HEK293T (cell line): ENCODE results near the gene SNX7.

ENCODE experiments used
- ARNT ChIP-seq: fragments of 450-650 bp; IDR thresholded peaks from 2 replicates; pipeline ENCODE4 v1.6.1; 2017; ENCODE audit warnings: mild to moderate bottlenecking
- BHLHE40 ChIP-seq: fragments of 450-650 bp; IDR thresholded peaks from 2 replicates; pipeline ENCODE4 v1.6.1; 2016; ENCODE audit warnings: mild to moderate bottlenecking, moderate library complexity, borderline replicate concordance
- ELF4 ChIP-seq: fragments of 450-650 bp; IDR thresholded peaks from 2 replicates; pipeline ENCODE4 v1.6.1; 2017; ENCODE audit warnings: antibody characterized with exemption
- FOXA1 ChIP-seq: fragments of 450-650 bp; IDR thresholded peaks from 2 replicates; pipeline ENCODE4 v1.6.1; 2016; ENCODE audit warnings: mild to moderate bottlenecking
- FOXM1 ChIP-seq: fragments of 450-650 bp; IDR thresholded peaks from 2 replicates; pipeline ENCODE4 v1.6.1; 2017; ENCODE audit warnings: mild to moderate bottlenecking, borderline replicate concordance
- HDGF ChIP-seq: fragments of 450-650 bp; IDR thresholded peaks from 2 replicates; pipeline ENCODE4 v1.6.1; 2017; ENCODE audit warnings: antibody characterized with exemption, borderline replicate concordance
- SP1 ChIP-seq: fragments of 450-650 bp; IDR thresholded peaks from 2 replicates; pipeline ENCODE4 v1.6.1; 2017
- TARDBP ChIP-seq: fragments of 450-650 bp; IDR thresholded peaks from 2 replicates; pipeline ENCODE4 v1.6.1; 2016
- ZNF384 ChIP-seq: fragments of 450-650 bp; IDR thresholded peaks from 2 replicates; pipeline ENCODE4 v1.6.1; 2016
- TF ChIP-seq, protein P1 (sequence below): fragments of 450-650 bp; IDR thresholded peaks from 2 replicates; pipeline ENCODE4 v1.6.1; 2016

DNA sequence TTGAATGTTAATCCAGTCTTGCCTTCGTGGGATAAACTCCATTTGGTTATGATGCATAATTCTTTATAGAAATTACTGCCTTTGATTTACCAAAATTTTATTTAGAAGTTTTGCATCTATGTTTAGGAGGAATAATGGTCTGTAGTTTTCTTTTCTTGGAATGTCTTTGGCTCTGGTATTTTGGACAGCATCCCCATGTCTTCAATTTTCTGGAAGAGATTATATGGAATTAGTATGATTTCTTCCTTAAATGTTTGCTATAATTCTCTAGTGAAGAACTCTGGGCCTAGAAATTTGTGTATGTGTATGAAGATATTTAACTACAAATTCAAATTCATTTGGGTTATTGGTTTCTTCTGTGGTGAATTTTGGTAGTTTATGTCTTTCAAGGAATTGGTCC lies 92.7 kb downstream of the SNX7 start:
- TF ChIP-seq BHLHE40 (no peak), ARNT (no peak), HDGF (no peak), SP1 (no peak), FOXM1 (no peak), FOXA1 (no peak), TARDBP (no peak), ELF4 (no peak), ZNF384 (no peak)
- TF ChIP-seq, protein P1, sequence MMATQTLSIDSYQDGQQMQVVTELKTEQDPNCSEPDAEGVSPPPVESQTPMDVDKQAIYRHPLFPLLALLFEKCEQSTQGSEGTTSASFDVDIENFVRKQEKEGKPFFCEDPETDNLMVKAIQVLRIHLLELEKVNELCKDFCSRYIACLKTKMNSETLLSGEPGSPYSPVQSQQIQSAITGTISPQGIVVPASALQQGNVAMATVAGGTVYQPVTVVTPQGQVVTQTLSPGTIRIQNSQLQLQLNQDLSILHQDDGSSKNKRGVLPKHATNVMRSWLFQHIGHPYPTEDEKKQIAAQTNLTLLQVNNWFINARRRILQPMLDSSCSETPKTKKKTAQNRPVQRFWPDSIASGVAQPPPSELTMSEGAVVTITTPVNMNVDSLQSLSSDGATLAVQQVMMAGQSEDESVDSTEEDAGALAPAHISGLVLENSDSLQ, result no peak
